Adrenal gland (tissue), 12 donors: ENCODE measurements around the gene BTG1. TPM values are rescaled to one million over a fixed set of nuclear protein-coding genes. Genes with fewer than 3 reads are reported as not detected.

Source experiments
- DNase-seq, 7 donors: peaks; one replicate each; pipeline ENCODE4 v3.0.0-alpha.2; 2019 to 2020
- H3K27ac ChIP-seq, 5 donors: fragments of 200-600 bp; sonication (generic) in 4 of 5; 1 replicate in 3 of 5; 2 replicates in 2 of 5; pipeline versions ENCODE4 v1.5.1 to v1.8.0; 2016 to 2020; ENCODE audit warnings: mild to moderate bottlenecking in 1 of 5
- H3K27me3 ChIP-seq: fragments of 200-600 bp; 2 replicates; pipeline ENCODE4 v1.8.0; 2021
- H3K36me3 ChIP-seq, 2 donors: fragments of 200-600 bp; replicated peaks in 1 of 2; 1 replicate in 1 of 2; 2 replicates in 1 of 2; pipeline versions ENCODE4 v1.5.1 to v1.8.0; 2018 to 2022
- H3K4me1 ChIP-seq, 2 donors: fragments of 200-600 bp; replicated peaks in 1 of 2; 1 replicate in 1 of 2; 2 replicates in 1 of 2; pipeline versions ENCODE4 v1.5.1 to v1.8.0; 2018 to 2021
- H3K4me3 ChIP-seq, 4 donors: fragments of 200-600 bp; sonication (generic) in 3 of 4; one replicate each; pipeline ENCODE4 v1.5.1; 2016 to 2018
- H3K9me3 ChIP-seq, 3 donors: fragments of 200-600 bp; sonication (generic) in 1 of 3; replicated peaks in 1 of 3; 1 replicate in 2 of 3; 2 replicates in 1 of 3; pipeline versions ENCODE4 v1.5.1 to v1.8.0; 2016 to 2021
- POLR2A ChIP-seq, 2 donors: fragments of 450-650 bp; IDR thresholded peaks; one replicate each; pipeline ENCODE4 v1.6.1; 2017; ENCODE audit warnings: antibody characterized with exemption in 2 of 2, mild to moderate bottlenecking in 2 of 2, moderate library complexity in 1 of 2
- WGBS, 4 donors: extraction: QIAGEN DNeasy Blood & Tissue Kit in 2 of 4; methylation state at CpG; one replicate each; pipeline versions ENCODE4 v1.1.5 to v1.1.7; 2013 to 2017; 5-methylcytosine and 5-hydroxymethylcytosine counted together
- intact Hi-C, 2 donors: fragments of 100-400 bp; cut with DNase I; formaldehyde crosslinking; loops; one replicate each; pipeline versions ENCODE4 v1.14.1 to v1.15.0; 2022 to 2023
- polyA plus RNA-seq, 3 donors: library from polyadenylated mRNA; stranded (reverse); fragments of 200-250 nt in 2 of 3; fragments of 350-450 nt in 1 of 3; fragmentation: Illumina TruSeq in 1 of 3; extraction: RNeasy Lipid Tissue Mini Kit (QIAGEN cat#74804) in 1 of 3; gene quantifications; one replicate each; pipeline ENCODE4 v1.2.3, GENCODE V29; 2013 to 2014
- total RNA-seq, 9 donors: library from RNA; depleted of rRNA in 4 of 9; stranded (reverse); fragments of >200 nt in 4 of 9; fragments of 120-200 nt in 1 of 9; fragmentation: NEBNext Ultra II Directional in 1 of 9; extraction: Animal tissue kit (Norgen Biotek cat#: 25700) in 1 of 9; gene quantifications; one replicate each; pipeline versions ENCODE4 v1.1.0 to v1.2.4, GENCODE V29; 2013 to 2023
- TF ChIP-seq, protein P1 (sequence below), 6 experiments: fragments of 450-650 bp in 4 of 6; fragments of 200-600 bp in 2 of 6; sonication (generic) in 1 of 6; IDR thresholded peaks; 1 replicate in 5 of 6; 2 replicates in 1 of 6; pipeline versions ENCODE4 v1.5.1 to v1.8.0; 2016 to 2021; ENCODE audit warnings: antibody characterized with exemption in 6 of 6, mild to moderate bottlenecking in 2 of 6, moderate library complexity in 1 of 6
- donor health status: healthy with polysubstance abuse.
- donor health status: Bipolar disorder and iron deficiency.
- donor health status: DM: yes; HTN: yes; CAD: no.
- donor health status: DM: no; HTN: no; CAD: no.
- donor health status: DM: no; HTN: no; CAD: no.
- donor health status: DM: yes; HTN: yes; CAD: no.

Gene BTG1
- total and polyA plus RNA-seq, 12 donors, result 26.3 to 388 (median 60.8) TPM

DNA sequence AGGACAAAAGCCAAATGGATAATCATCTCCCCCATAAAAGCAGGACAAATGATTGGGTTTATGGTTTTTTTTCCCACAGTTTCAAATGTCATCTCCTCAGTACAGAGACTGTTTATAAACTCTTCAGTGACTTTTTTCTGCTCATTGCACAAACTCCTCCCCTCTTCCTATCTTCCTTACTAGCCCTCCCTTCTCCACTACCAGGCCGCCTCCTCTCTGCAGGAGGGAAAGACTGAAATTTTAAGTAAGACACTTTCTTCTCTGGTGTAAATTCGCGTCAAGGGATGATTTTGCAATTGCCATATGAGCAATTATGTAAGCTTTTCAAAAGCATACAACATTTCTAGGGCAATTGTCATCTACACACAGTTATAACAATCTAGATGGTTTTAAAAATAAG is 37.0 kb downstream of the BTG1 start:
- Histone ChIP-seq H3K27ac (no peak overlapping the region), H3K27me3 (no peaks in the 10 kb centered on the region), H3K4me1 (peaks cover 0 to 16% of the 10 kb centered on the region in 2 donors), H3K9me3 (no peaks in the 10 kb centered on the region), H3K4me3 (no peak overlapping the region), H3K36me3 (no peaks in the 10 kb centered on the region)
- intact Hi-C loops, result no loop called here
- no peak for TF ChIP-seq POLR2A (IDR thresholded peaks at IDR 0.05)
- TF ChIP-seq, protein P1, sequence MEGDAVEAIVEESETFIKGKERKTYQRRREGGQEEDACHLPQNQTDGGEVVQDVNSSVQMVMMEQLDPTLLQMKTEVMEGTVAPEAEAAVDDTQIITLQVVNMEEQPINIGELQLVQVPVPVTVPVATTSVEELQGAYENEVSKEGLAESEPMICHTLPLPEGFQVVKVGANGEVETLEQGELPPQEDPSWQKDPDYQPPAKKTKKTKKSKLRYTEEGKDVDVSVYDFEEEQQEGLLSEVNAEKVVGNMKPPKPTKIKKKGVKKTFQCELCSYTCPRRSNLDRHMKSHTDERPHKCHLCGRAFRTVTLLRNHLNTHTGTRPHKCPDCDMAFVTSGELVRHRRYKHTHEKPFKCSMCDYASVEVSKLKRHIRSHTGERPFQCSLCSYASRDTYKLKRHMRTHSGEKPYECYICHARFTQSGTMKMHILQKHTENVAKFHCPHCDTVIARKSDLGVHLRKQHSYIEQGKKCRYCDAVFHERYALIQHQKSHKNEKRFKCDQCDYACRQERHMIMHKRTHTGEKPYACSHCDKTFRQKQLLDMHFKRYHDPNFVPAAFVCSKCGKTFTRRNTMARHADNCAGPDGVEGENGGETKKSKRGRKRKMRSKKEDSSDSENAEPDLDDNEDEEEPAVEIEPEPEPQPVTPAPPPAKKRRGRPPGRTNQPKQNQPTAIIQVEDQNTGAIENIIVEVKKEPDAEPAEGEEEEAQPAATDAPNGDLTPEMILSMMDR (IDR thresholded peaks at IDR 0.05), result no peak
- peak in 2 of 7 donors; percentile 15 to 29 for DNase-seq
- WGBS, 4 donors, result 37 to 58% (median 42%) methylated on average over 3 of the region's 3 CpGs

DNA sequence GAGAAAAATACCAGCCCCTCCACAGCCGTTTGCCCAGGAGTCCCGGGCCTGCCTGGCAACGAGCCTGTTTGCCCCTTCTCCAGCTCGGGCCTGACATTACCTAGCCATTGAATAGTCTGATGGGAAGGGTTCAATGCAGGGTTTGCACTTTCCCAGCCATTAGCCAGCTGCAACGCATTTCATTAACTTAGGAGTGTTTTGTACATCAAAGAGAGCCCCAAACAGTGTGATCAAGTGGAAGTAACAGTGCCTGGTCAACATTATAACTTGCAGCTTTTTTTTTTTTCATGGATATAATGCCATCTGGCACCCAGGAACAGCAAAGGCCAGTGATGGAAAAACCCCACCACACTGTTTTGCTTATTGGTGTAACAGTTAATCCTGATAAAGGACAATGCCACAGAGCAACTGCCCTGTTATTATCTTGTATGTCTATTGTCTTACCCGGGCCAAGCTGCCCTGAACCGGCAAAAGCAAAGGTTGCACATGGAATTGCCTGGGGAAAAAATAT is 38.0 kb downstream of the BTG1 start:
- Histone ChIP-seq H3K9me3 (no peaks in the 10 kb centered on the region), H3K4me3 (no peak overlapping the region), H3K27ac (no peak overlapping the region), H3K4me1 (peaks cover 0 to 16% of the 10 kb centered on the region in 2 donors), H3K36me3 (no peaks in the 10 kb centered on the region), H3K27me3 (no peaks in the 10 kb centered on the region)
- no peak for TF ChIP-seq POLR2A (IDR thresholded peaks at IDR 0.05)
- TF ChIP-seq, protein P1 (IDR thresholded peaks at IDR 0.05), result no peak
- WGBS, 4 donors, result 46 to 62% (median 55%) methylated on average over 7 of the region's 7 CpGs
- intact Hi-C loops, result no loop called here
- no peak for DNase-seq

DNA sequence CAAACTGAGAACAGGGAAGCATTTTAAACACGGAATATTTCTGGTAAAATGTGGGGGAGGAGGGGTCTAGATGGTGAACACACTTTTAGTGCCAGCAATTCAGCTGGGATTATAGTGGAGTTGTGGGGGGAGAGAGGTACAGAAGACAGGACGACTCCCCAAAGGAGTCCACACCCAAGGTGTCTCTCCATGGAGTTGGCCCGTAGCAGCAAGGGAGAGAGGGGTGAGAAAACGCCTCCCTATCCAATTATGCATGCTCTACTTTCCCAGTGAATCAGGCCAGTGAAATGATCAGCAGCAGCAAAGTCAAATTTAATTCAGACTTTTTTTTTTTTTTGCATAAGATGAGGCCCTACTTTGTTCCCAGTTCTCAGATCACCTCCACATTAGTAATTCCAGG is 38.6 kb downstream of the BTG1 start:
- TF ChIP-seq, protein P1 (IDR thresholded peaks at IDR 0.05), result no peak
- no peak for TF ChIP-seq POLR2A (IDR thresholded peaks at IDR 0.05)
- no peak for DNase-seq
- intact Hi-C loops, result no loop called here
- Histone ChIP-seq H3K27ac (peak overlapping the region in 1 of 5 donors; percentile 19), H3K4me3 (no peak overlapping the region), H3K36me3 (no peaks in the 10 kb centered on the region), H3K27me3 (no peaks in the 10 kb centered on the region), H3K4me1 (peaks cover 2 to 22% of the 10 kb centered on the region in 2 donors), H3K9me3 (no peaks in the 10 kb centered on the region)
- 79 to 88% (median 82%) methylated on average over 4 of the region's 4 CpGs for WGBS, 4 donors

DNA sequence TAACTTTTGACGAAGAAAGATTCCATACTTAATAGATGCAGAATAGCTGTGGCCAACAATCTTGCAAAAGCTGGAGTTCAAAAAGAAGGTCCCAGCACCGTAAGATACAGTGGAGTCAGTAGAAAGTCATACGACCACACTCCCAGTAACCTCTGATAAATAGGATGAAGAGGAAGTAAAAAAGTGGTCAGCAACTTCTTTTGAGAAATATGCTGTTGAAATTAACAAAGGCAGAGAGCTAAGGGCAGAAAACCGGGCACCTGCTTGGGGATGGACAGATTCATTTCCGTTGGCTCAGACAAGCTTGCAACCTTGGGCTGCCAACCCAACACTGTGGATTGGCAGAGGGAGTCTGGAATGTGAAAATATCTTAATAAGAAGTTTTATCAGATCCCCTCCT is 40.0 kb downstream of the BTG1 start:
- H3K36me3 ChIP-seq, result no peaks in the 10 kb centered on the region
- DNase-seq, result no peak
- intact Hi-C loops, result no loop called here
- H3K27me3 ChIP-seq, result no peaks in the 10 kb centered on the region
- no peak overlapping the region for H3K27ac ChIP-seq
- H3K4me3 ChIP-seq, result no peak overlapping the region
- TF ChIP-seq, protein P1 (IDR thresholded peaks at IDR 0.05), result no peak
- H3K9me3 ChIP-seq, result no peaks in the 10 kb centered on the region
- peaks cover 4 to 22% of the 10 kb centered on the region in 2 donors for H3K4me1 ChIP-seq
- WGBS, 4 donors, result 46 to 58% (median 52%) methylated on average over 5 of the region's 5 CpGs
